Esophagus squamous epithelium (tissue), 5 donors: ENCODE data around the gene PANX1. TPM values are rescaled to one million over a fixed set of nuclear protein-coding genes. Genes with fewer than 3 reads are reported as not detected.
A peak's percentile ranks its signal among the peaks of the same experiment; 100 is the strongest.
"Not testable (repeated sequence)": the region's sequence is repeated elsewhere in the genome, so short reads cannot be mapped to it uniquely, and the experiment has no call there.

Source experiments
- DNase-seq: peaks from one replicate; lab custom pipeline; 2025; lab: John Stamatoyannopoulos, UW
- H3K27ac ChIP-seq, 4 donors: fragments of 200-600 bp; sonication (generic); one replicate each; pipeline ENCODE4 v1.5.1; 2016 to 2019; ENCODE audit warnings: mild to moderate bottlenecking in 1 of 4
- H3K27me3 ChIP-seq, 4 donors: fragments of 200-600 bp; sonication (generic); 1 replicate in 3 of 4; 2 replicates in 1 of 4; pipeline versions ENCODE4 v1.5.1 to v1.6.0; 2017 to 2021; ENCODE audit warnings: antibody characterized with exemption in 1 of 4
- H3K36me3 ChIP-seq, 3 donors: fragments of 200-600 bp; sonication (generic); one replicate each; pipeline ENCODE4 v1.5.1; 2016 to 2019
- H3K4me1 ChIP-seq, 3 donors: fragments of 200-600 bp; sonication (generic); one replicate each; pipeline ENCODE4 v1.5.1; 2017 to 2019
- H3K4me3 ChIP-seq, 4 donors: fragments of 200-600 bp; sonication (generic); 1 replicate in 3 of 4; 2 replicates in 1 of 4; pipeline ENCODE4 v1.5.1; 2016 to 2019; ENCODE audit warnings: mild to moderate bottlenecking in 2 of 4, moderate library complexity in 1 of 4
- H3K9me3 ChIP-seq, 3 donors: fragments of 200-600 bp; sonication (generic); one replicate each; pipeline ENCODE4 v1.5.1; 2016 to 2019
- POLR2A ChIP-seq, 4 donors: fragments of 450-650 bp; IDR thresholded peaks; one replicate each; pipeline ENCODE4 v1.6.1; 2017; ENCODE audit warnings: antibody characterized with exemption in 4 of 4, mild to moderate bottlenecking in 4 of 4, moderate library complexity in 3 of 4
- WGBS, 2 donors: methylation state at CpG; one replicate each; pipeline ENCODE4 v1.1.5; 2018; 5-methylcytosine and 5-hydroxymethylcytosine counted together
- intact Hi-C: fragments of 100-400 bp; cut with DNase I; formaldehyde crosslinking; loops from one replicate; pipeline ENCODE4 v1.15.0; 2022
- total RNA-seq, 4 donors: library from RNA; depleted of rRNA; stranded (reverse); fragments of >200 nt; gene quantifications; one replicate each; pipeline ENCODE4 v1.1.0, GENCODE V29; 2016
- TF ChIP-seq, protein P1 (sequence below), 6 experiments: fragments of 450-650 bp in 4 of 6; fragments of 200-600 bp in 2 of 6; sonication (generic) in 2 of 6; IDR thresholded peaks; one replicate each; pipeline ENCODE4 v1.5.1; 2016 to 2019; ENCODE audit warnings: antibody characterized with exemption in 6 of 6, mild to moderate bottlenecking in 4 of 6, moderate library complexity in 4 of 6
- donor health status: DM: yes; HTN: yes; CAD: no.

The PANX1 gene
- total RNA-seq, 4 donors from 2014 or later, result 8.4 to 36.2 (median 17.4) TPM

- DNase-seq, result no peak
- H3K27ac ChIP-seq, result peak overlapping the region in 3 of 4 donors; percentile 1 to 56 (median 44)
- no peaks in the 10 kb centered on the region for H3K27me3 ChIP-seq
- 49 to 55% methylated on average over 4 to 6 of the region's 6 CpGs for WGBS, 2 donors
- intact Hi-C loops, result no loop called here
- H3K36me3 ChIP-seq, result no peaks in the 10 kb centered on the region
- no peaks in the 10 kb centered on the region for H3K9me3 ChIP-seq
- TF ChIP-seq POLR2A (IDR thresholded peaks at IDR 0.05), result no peak
- TF ChIP-seq, protein P1, sequence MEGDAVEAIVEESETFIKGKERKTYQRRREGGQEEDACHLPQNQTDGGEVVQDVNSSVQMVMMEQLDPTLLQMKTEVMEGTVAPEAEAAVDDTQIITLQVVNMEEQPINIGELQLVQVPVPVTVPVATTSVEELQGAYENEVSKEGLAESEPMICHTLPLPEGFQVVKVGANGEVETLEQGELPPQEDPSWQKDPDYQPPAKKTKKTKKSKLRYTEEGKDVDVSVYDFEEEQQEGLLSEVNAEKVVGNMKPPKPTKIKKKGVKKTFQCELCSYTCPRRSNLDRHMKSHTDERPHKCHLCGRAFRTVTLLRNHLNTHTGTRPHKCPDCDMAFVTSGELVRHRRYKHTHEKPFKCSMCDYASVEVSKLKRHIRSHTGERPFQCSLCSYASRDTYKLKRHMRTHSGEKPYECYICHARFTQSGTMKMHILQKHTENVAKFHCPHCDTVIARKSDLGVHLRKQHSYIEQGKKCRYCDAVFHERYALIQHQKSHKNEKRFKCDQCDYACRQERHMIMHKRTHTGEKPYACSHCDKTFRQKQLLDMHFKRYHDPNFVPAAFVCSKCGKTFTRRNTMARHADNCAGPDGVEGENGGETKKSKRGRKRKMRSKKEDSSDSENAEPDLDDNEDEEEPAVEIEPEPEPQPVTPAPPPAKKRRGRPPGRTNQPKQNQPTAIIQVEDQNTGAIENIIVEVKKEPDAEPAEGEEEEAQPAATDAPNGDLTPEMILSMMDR (IDR thresholded peaks at IDR 0.05), result no peak
- no peak overlapping the region for H3K4me3 ChIP-seq
- peaks cover 15 to 80% (median 38%) of the 10 kb centered on the region in 3 donors for H3K4me1 ChIP-seq
Measured at GRCh38 chr11:94151903-94152677, 23.4 kb downstream of the PANX1 start.

- no peak for DNase-seq
- Histone ChIP-seq H3K27ac (peak overlapping the region in 2 of 4 donors; percentile 44 to 56), H3K9me3 (no peaks in the 10 kb centered on the region), H3K27me3 (no peaks in the 10 kb centered on the region), H3K4me1 (peaks cover 15 to 78% (median 38%) of the 10 kb centered on the region in 3 donors), H3K36me3 (no peaks in the 10 kb centered on the region), H3K4me3 (no peak overlapping the region)
- WGBS, 2 donors, result 57 to 71% methylated on average over 6 of the region's 6 CpGs
- TF ChIP-seq POLR2A (IDR thresholded peaks at IDR 0.05), result no peak
- TF ChIP-seq, protein P1 (IDR thresholded peaks at IDR 0.05), result no peak
- intact Hi-C loops, result no loop called here
Measured at GRCh38 chr11:94152678-94153065, 24.0 kb downstream of the PANX1 start.

DNA sequence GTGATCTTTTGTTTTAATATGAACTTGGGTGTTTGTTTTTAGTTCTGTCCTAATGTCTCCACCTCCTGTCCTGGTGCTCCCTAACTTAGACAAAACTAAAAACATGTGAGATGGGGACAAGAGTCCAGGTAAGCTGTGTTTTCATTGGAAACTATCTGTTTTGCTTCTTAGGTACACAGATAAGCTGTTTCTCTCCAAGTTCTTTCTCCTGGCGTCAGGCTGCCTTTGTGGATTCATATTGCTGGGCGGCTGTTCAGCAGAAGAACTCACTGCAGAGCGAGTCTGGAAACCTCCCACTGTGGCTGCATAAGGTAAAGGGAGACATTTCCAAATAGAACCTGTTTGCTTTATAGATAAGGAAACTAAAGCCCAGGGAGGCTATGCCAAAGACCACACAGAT is 24.7 kb downstream of the PANX1 start:
- TF ChIP-seq, protein P1 (IDR thresholded peaks at IDR 0.05), result no peak
- TF ChIP-seq POLR2A (IDR thresholded peaks at IDR 0.05), result no peak
- DNase-seq, result no peak
- 80 to 88% methylated on average over 3 of the region's 3 CpGs for WGBS, 2 donors
- H3K9me3 ChIP-seq, result no peaks in the 10 kb centered on the region
- H3K27ac ChIP-seq, result no peak overlapping the region
- H3K27me3 ChIP-seq, result no peaks in the 10 kb centered on the region
- H3K36me3 ChIP-seq, result no peaks in the 10 kb centered on the region
- peaks cover 15 to 71% (median 38%) of the 10 kb centered on the region in 3 donors for H3K4me1 ChIP-seq
- intact Hi-C loops, result no loop called here
- H3K4me3 ChIP-seq, result no peak overlapping the region

GRCh38 chr11:94154095-94154856 is 25.6 kb downstream of the PANX1 start:
- no peak for DNase-seq
- intact Hi-C loops, result no loop called here
- H3K27me3 ChIP-seq, result no peaks in the 10 kb centered on the region
- peaks cover 15 to 63% (median 33%) of the 10 kb centered on the region in 3 donors for H3K4me1 ChIP-seq
- H3K9me3 ChIP-seq, result no peaks in the 10 kb centered on the region
- 56 to 74% methylated on average over 3 of the region's 3 CpGs for WGBS, 2 donors
- TF ChIP-seq, protein P1 (IDR thresholded peaks at IDR 0.05), result no peak
- TF ChIP-seq POLR2A (IDR thresholded peaks at IDR 0.05), result no peak
- no peak overlapping the region for H3K27ac ChIP-seq
- H3K36me3 ChIP-seq, result no peaks in the 10 kb centered on the region
- no peak overlapping the region for H3K4me3 ChIP-seq

GRCh38 chr11:94157339-94157738 is 28.7 kb downstream of the PANX1 start:
- intact Hi-C loops, H3K9me3 ChIP-seq, DNase-seq, H3K36me3 ChIP-seq, H3K27ac ChIP-seq, H3K27me3 ChIP-seq, H3K4me3 ChIP-seq: not testable (repeated sequence)
- H3K4me1 ChIP-seq, result peaks cover 0 to 32% (median 5%) of the 10 kb centered on the region in 3 donors
- 73 to 96% methylated on average over 3 of the region's 3 CpGs for WGBS, 2 donors
